ENCODE measurements around the gene AKAP8.
"Not testable (repeated sequence)": the region's sequence is repeated elsewhere in the genome, so short reads cannot be mapped to it uniquely, and the experiment has no call there.

AKAP8 gene

GRCh38 chr19:15403151-15403531, 23.6 kb upstream of the AKAP8 start:
- DNase-seq: no peak

DNA sequence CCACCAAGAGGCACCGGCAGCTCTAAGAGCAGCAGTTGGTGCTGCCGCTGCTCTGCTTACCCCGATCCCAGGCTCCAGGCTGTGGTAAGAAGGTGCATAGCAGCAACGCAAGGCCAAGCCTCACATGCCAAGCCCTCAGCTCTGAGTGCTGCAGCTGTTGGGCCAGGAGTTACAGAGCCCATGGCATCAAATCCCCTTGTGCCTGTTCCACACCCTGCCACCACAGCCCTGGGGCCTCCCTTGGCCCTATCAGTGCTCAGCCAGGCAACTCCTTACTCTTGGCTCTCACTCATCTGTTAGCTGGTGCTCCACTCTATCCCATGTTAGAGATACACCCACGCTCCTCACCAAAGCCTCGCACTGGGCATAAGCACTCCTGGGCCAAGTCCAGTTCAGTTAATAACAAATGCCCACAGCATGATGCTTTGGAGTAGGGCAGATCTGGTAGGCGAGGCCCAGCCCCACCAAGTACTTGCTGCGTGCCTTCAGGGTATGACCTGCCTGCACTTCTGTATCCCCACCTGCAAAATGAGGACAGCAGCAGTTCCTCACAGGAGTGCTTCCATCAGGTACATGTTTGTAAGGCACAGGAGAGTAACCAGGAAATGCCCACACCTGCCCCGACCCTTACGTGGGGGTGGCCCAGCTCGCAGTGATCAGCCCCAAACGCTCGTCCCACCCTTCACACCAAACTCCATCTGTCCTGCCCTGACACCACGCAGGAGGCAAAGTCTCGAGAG, 23.0 kb upstream of the AKAP8 start:
- DNase-seq: no peak

DNA sequence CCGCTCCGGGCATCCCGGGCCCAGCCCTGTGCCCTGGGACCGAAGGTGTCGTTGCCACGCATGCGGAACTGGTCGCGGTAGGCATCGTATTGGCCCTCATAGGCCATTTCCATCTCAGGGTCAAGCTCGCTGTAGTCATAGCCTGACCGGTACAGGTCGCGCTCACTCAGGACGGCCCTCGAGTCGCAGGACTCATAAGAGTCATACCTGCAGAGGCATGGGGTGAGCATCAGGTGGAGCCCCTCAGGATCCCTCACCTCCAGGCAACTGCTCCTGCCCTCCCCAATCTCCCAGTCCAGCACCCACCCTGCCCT, 21.8 kb upstream of the AKAP8 start:
- DNase-seq: no peak

DNA sequence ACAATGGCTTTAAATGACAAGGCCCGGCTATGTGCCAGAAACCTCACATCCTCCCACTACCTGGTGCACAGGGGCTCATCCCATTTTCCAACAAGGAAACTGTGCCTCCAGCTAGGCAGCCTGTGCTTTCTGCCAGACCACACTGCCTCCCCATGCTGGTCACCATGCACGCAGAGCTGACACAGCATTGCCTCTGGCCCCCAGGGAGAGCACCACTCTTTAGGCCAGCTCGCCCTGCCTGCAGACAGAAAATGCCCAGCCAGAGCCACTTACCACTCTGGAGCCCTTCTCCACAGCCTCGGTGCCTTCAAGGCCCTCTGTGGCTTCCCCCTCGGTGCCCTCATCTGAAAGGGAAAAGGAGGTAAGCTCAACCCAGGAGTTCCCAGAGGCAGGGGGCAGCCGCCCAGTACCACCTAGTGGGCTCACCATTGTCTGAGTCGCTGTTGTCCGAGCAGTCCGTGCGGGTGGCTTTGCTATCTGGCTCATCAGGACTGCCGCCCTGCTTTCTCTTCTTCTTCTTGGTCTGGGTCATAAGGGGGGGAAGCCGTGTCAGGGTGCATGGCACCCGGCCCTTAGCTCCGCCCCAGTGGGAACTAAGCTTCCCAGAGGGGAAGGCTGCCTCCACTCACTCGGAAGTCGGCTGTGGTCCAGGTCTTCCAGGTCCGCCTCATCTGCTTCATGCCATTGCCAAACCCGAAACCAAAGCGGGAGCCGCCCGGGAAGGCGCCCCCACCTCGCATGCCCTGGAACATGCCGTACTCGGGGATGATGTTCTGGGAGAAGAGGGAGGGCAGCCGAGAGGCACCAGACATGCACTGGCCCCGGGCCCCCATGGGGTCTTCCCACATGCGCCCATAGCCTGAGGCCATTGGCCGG, 21.2 kb upstream of the AKAP8 start:
- no peak for DNase-seq

DNA sequence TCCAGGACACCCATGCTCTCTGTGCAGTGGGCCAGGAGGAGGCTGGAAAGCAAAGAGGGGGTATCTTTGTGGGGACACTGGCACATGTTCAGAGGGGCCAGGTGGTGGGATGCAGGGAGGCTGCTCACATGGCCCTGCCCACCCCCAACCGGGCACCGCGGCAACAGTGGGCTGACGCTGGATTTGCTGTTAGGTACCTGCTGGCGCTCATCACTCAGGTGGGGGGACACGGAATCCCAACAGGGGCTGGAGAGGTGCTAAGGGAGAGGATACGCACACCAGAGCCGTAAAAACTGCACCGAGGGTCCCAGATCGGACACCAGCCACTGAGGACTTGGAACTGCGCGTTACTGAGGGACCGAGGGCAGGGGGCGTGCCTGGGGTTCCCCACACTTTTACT, 20.0 kb upstream of the AKAP8 start:
- DNase-seq: no peak

DNA sequence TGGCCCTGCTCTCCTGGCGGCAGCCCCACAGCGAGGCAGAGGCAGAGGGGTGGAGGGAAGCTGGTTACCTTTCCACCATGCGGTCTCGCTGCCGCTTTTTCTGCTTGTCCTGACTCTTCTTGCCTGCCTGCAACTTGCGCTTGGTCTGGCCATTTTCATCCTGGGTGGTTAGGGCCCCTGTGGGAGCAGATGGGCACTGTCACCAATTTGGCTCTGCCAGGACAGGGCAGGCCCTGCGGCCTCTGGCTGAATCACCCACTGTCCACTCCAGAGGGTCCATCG, 19.6 kb upstream of the AKAP8 start:
- no peak for DNase-seq

- DNase-seq: no peak
Observed at GRCh38 chr19:15398501-15399233, 19.1 kb upstream of the AKAP8 start.

DNA sequence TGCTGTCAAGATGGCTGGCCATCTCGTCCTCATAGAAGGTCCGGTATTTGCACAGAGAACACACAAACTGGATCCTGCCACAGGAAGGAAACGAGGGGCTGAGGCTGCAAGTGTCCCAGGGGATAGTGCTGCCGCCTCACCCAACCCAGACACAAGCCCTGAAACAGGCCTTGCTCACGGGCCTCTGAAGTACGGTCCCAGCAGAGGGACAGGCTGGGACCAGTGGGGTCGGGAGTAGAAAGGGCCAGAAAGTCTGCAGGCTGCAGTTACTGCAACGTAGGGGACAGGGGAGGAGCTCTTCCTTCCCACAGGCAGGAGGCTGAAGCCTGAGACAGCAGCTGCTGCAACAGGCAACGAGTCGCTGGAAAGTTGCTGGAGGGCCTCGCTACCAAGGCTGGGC, 18.2 kb upstream of the AKAP8 start:
- no peak for DNase-seq

- no peak for DNase-seq
Observed at GRCh38 chr19:15397236-15397635, 17.6 kb upstream of the AKAP8 start.

DNA sequence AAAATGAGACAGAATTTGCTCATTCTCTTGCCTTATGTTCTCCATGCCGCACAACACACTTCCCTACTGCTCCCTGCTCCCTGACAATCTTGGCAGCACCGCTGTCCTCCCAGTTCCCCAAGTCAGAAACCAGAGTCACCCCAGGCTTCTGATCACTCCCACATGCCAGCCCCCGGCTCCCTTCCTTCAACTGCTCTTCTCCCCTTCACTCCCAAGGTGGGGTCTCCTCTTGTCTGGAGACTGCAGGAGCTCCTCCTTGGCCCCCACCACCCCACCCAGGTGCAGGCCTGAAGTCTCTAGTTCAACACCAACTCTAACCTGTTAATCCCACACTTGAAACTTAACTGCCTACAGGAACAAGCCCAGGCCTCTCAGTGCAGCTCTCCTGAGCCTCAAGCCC, 16.8 kb upstream of the AKAP8 start:
- no peak for DNase-seq

- DNase-seq: not testable (repeated sequence)
Observed at GRCh38 chr19:15395251-15395650, 15.7 kb upstream of the AKAP8 start.

GRCh38 chr19:15394426-15394825, 14.8 kb upstream of the AKAP8 start:
- DNase-seq: no peak

GRCh38 chr19:15393963-15394362, 14.4 kb upstream of the AKAP8 start:
- peak; percentile 26 for DNase-seq

GRCh38 chr19:15390814-15391213, 11.2 kb upstream of the AKAP8 start:
- no peak for DNase-seq

DNA sequence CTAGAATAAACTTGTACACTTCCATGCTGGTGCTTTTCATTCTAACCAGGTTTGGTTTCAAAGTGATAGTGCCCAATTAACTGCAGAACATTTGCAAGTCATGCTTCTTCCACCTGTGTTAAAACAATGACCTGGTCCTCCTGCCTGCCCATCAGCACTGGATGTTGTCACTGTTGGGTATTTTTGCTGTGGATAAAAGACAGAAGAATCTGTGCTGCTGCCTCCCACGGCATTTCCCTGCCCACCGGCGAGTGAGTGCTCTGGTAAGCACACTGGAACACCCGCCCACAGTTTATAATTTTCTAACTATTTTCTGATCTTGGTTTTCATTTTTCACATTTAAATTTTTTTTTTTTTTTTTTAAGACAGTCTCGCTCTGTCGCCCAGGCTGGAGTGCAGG, 2.3 kb upstream of the AKAP8 start:
- DNase-seq: no peak

- DNase-seq: no peak
Observed at GRCh38 chr19:15381429-15381828, 1.8 kb upstream of the AKAP8 start.

DNA sequence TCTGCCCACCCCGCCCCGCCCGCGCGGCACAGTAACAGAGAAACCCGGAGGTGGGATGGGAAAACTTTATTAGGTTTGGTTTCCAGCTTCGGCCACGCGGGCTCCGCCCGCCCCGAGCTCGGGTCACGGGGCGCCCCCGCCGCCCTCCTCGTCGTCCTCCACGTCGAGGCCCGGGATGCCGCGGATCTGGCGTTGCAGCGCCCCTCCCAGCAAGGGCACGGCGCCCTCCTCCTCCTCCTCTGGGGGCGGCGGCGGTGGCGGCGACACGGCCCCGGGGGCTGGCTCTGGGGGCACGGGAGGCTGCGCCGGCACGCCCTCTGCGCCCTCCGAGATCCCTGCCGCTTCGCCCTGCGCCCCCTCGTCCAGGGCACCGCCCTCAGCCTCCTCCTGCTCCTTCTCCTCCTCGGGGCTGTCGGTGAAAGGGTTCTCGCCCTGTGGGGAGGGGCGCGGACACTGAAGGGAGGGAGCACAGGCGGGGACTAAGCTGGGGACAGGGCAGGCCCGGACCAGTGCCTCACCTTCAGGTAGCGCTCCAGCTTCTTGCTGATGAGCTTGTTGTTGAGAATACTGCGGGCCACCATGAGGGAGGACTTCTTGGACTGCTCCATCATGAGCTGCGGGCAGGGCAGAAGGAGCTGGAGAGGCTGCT, 536 bp upstream of the AKAP8 start:
- peak; percentile 49 for DNase-seq

DNA sequence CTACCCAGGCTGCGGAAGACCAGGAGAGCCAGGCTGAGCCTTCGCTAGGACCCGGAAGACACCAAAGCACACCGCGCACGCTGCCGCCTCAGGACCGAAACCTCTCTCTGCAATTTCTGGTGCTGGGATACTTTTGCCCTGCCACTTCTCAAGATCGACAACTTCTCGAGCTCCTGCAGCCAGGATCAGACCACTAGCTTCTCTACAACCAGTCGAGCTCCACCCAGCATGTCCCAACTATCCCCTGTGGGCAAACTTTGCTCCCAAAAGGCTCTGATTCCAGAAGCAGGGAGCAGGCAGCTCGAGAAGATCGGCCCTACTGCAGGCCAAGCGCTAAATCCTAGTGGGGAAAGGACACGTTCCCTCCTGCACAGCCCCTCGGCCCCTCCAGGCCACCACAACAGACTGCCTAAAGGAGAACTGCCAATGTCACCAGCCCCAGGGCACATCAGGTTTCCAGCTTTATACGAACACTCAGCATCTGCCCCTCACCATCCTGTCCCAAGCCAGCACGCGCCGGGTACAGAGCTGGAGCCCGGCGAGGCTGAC, 979 bp downstream of the AKAP8 start:
- peak; percentile 39 for DNase-seq

DNA sequence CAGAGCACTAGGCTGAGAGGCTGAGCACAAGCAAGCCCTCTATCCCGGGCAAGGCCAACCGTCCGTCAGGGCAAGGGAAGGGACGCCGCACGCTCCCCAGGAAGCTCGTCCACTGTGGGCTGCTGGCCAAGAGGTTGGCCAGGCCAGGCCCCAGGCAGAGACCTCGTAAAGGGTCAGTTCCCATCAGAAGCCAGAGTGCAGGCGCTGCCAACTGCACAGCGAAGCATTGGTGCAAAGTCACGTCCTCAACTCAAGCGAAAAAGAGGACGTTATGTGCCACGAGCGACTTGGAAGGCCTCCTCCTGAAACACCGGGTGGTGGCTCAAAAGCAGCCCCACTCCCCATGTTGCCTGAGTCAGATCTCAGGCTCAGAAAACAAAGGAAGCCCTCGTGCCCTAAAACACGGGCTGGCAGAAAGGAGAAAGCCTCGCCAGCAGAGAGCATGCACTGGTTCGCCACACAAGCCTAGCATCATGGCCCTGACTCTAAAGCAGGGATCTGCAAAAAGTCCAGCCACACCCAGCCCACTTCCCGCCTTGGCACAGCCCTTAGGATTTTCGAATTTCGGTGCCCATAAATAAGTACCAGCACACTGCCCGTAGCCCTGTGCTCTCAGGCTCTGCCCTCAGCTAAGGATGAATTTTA, 4.7 kb downstream of the AKAP8 start:
- DNase-seq: no peak

DNA sequence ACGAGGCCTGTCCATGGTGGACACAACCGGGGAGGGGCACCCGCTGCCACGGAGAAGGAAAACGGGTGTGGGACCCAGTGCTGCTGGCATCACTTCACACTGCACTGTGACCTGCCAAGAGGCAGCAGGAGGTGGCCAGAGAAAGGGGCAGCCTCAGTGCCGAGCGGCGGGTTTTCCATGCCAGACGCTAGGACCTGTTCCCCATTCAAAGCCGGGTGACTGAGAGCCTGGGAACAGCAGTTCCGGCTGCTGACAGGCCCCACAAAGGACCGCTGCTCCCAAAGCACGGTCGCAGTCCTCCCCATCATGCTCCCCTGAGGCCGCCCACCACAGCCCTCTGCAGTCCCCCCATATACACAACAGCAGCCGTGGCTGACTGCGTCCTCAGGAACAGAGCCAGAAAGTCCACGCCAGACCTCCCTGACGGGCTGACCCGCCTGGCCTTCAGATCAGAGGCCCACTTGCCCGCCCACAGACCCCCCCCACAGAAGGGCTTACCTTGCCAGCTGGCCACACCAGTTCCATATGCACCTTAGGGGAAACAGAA, 5.4 kb downstream of the AKAP8 start:
- no peak for DNase-seq

- DNase-seq: no peak
Observed at GRCh38 chr19:15373644-15374043, 5.9 kb downstream of the AKAP8 start.

DNA sequence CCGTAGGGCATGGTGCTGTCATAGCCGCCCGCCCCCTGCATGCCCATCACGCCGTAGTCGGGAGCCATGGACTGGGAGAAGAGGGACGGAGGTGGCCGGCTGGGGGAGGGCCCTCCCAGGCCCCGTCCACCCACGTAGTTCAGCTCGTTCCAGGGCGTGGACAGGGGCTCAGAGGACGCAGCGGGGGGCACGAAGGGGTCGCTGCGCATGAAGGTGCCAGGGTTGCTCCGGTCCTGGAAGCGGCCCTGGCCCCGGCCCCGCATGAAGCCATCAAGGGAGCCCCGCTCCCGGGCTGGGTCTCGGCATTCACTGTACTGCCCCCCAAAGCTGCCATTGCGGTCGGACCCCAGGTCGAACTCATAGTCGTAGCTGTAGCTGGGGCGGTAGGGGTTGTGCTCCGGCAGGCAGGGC, 6.7 kb downstream of the AKAP8 start:
- DNase-seq: no peak
